ENCODE data around the gene EMILIN1.

EMILIN1 gene

DNA sequence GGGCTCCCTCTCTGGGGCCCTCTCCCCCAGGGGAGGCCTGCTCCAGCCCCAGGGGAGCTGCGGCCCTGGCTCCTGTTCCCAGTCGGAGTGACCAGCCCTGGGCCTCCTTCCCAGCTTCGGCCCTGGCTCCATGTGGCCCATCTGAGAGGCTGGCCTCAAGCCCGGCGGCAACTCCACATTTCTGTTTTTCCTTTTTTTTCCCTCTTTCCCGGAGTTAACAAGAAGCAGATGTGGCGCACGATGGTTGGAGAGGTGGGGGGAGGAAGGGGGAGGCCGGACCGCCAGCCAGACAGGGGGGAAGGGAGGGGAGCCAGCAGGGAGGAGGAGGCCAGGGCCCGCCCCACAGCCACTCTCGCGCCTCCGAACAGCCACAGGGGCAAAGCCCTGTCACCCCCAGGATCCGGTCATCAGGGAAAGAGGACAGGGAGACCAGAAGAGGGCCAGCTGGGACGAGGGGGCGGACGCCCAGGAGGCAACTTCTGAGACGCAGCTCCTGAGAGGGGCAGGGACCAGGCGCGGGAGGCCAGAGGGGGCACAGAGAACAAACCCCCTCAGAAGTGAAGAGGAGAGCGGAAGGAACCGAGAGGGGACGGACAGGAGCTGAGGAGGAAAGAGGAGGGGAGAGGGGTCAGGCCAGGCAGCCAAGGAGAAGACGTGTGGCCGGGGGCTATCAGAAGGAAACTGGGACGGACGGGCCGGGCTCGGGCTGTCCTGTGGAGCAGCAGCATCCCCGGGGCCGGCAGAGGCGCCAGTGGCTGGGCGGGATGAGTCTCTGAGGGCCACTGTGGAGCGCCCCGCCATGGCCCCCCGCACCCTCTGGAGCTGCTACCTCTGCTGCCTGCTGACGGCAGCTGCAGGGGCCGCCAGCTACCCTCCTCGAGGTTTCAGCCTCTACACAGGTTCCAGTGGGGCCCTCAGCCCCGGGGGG is at the start of gene EMILIN1:
Gene EMILIN1, plus strand, starts transcription at position 349 of the 928 bp plus-strand sequence. Its CDS starts 451 bp downstream, at position 800.
- peak in 44 of 56 donors; percentile 12 to 81 (median 55) for DNase-seq

GRCh38 chr2:27029051-27029450 is 49.4 kb upstream of the EMILIN1 start:
- no peak for DNase-seq

DNA sequence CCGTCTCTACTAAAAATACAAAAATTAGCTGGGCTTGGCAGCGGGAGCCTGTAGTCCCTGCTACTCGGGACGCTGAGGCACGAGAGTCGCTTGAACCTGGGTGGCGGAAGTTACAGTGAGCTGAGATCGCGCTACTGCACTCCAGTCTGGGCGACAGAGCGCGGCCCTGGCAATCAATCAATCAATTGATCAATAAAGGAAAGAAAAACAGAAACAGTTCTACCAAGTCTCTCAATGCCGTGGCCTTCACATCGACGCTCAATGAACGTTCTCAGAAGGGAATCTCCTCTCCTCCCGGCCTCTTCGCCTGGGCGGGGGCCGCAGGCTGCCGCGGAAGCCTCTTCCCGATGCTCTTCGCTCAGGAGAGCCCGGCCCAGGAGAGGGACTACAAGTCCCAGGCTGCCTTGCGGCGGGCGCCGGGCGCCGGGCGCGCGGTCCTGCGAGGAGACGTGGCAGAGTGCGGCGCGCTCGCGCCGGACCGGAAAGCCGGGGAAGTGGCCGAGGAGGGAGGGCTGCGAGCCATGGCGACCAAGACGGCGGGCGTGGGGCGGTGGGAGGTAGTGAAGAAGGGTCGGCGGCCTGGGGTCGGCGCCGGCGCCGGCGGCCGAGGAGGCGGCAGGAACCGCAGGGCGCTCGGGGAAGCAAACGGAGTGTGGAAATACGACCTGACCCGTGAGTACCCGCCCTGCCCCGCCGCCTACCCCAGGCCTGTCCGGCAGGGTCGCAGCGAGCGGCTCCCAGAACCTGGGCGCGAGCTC is 45.7 kb upstream of the EMILIN1 start, which contains the start of gene TMEM214:
Gene TMEM214, plus strand, starts transcription at position 471 of the 758 bp plus-strand sequence. Its CDS starts 51 bp downstream, at position 522.
- DNase-seq = peak in 55 of 56 donors; percentile 27 to 90 (median 74)

GRCh38 chr2:27033253-27033852 is 45.1 kb upstream of the EMILIN1 start:
- DNase-seq = no peak

DNA sequence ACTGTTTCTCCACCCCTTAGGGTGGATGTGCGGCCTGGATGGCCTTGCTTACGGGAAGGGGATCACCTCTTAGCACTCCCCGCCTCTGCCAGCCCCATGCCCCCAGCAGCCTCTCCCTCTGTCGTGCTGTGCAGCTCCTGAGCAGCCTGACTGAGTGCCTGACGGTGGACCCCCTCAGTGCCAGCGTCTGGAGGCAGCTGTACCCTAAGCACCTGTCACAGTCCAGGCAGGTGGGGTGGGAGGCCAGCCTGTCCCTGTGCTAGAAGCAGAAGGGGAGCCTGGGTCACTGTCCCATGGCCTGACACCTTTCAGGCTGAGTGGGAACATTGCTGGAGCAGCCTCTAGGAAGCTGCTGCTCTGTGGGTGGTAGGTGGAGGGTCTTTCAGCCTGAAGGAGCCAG is 40.4 kb upstream of the EMILIN1 start:
- no peak for DNase-seq

GRCh38 chr2:27038631-27039339 is 39.6 kb upstream of the EMILIN1 start:
- DNase-seq = no peak

GRCh38 chr2:27039426-27039825 is 39.0 kb upstream of the EMILIN1 start:
- no peak for DNase-seq

DNA sequence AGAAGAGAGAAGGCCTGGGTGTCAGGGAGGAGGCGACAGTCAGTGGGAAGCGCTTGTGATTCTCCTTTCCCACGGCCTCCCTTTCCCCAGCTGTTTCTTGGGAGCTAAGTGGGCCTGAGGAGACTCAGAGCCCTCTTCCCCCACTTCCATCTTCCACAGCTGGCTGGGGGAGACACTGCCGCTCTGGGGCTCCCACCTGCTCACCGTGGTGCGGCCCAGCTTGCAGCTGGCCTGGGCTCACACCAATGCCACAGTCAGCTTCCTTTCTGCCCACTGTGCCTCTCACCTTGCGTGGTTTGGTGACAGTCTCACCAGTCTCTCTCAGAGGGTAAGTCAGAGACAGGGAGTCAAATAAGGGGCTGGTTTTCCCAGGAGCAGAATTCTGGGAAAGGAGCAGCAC is 38.5 kb upstream of the EMILIN1 start:
- DNase-seq = no peak

GRCh38 chr2:27040282-27040681 is 38.1 kb upstream of the EMILIN1 start:
- no peak for DNase-seq

- DNase-seq = peak in 1 of 56 donors; percentile 29
These were observed 36.7 kb upstream of the EMILIN1 start for GRCh38 chr2:27041752-27042151.

- no peak for DNase-seq
These were observed 36.2 kb upstream of the EMILIN1 start for GRCh38 chr2:27042159-27042661.

GRCh38 chr2:27042985-27043634 is 35.3 kb upstream of the EMILIN1 start:
- DNase-seq = no peak

DNA sequence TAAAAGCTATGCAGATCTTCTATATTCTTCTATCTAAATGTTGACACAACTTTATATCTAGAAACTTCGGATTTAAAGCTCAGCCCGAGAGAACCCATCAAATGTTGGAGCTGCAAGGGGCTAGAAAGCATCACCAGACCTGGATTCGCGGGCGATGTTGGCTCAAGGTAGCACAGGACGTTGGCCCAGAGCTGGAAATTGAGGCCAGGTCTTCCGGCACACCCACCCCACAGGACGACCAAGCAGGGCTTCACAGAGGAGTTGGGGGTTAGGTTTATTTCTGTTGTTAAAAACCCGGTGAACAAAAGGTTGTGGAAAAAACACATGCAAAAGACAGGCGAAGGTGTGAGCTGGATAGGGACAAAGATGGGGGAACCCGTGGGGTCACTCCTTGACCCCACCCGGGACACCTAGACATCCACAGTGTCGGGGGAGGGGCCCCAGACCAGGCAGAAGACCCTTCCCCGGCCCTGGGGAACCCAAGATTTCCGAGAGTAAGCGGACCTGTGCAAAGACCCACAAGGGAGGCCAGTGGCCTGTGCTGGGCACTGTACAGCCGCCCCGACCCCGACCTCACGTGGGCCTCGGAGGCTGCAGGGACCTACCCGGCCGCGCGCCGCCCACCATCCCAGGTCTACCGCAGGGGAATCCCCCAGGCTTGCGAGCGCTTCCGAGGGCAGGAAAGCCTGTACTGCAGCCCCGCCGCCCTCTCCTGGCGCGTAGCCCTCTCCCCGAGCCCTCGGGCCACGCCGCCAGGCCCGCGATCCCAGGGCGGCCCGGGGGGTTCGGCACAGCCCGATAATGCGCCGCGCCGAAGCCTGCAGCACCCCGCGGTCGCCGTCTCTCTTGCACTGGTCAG is 28.8 kb upstream of the EMILIN1 start:
- DNase-seq = peak in 13 of 56 donors; percentile 18 to 64 (median 45)

GRCh38 chr2:27050281-27050995 is 28.0 kb upstream of the EMILIN1 start:
- peak; percentile 45 to 97 (median 86) for DNase-seq

- peak; percentile 23 to 96 (median 89) for DNase-seq
These were observed 27.2 kb upstream of the EMILIN1 start, which contains the start of gene AGBL5 for GRCh38 chr2:27050996-27051901. Gene AGBL5 (plus strand): TSS chr2:27051668. CDS start chr2:27052959, 1,291 bp downstream.

- peak in 12 of 56 donors; percentile 37 to 80 (median 48) for DNase-seq
These were observed 26.3 kb upstream of the EMILIN1 start for GRCh38 chr2:27051902-27052645.

Measured in amygdala (tissue), 56 donors.